HG02588 (cell line): ENCODE measurements around the gene KCNN1.

Source experiments
- ATAC-seq: cut with Tn5 transposase; IDR thresholded peaks from one replicate; pipeline ENCODE4 v1.9.1; 2021; ENCODE audit warnings: mild to moderate bottlenecking, moderate library complexity; ENCODE audit not compliant: unreplicated experiment

The KCNN1 gene

DNA sequence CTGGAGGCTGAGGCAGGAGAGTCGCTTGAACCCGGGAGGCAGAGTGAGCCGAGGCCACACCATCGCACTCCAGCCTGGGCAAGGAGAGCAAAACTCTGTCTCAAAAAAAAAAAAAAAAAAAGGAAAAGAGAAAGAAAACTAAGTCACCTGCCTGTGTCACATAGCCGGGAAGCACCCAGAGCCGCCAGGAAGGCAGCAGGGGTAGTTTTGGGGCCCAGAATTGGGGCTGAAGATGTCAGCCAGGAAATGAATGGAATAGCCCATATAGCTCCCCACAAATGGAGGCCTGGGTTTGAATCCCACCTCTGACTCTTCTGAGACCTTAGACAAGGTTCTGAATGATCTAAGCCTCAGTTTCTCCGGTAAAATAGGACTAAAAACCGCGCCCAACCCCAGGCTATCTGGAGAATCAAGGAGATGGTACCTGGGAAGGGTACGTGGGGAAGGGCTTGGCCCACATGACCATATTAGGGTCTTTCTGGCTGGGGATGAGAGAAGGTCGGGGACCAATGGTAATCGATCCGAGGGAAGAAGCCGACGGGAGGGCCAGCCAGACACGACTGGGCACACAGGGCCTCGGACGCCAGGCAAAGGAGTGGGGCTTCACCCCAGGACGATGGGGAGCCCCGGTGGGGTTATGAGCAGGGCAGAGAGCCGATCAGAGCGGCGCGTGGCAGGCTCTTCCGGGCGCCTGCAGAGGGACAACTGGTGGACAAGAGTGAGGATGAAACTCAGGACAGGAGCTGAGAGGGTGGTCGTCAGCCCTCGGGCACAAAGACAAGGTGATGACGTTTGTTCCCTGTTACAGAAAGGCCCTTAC lies 19.7 kb upstream of the KCNN1 start:
- peak; percentile 19 for ATAC-seq

DNA sequence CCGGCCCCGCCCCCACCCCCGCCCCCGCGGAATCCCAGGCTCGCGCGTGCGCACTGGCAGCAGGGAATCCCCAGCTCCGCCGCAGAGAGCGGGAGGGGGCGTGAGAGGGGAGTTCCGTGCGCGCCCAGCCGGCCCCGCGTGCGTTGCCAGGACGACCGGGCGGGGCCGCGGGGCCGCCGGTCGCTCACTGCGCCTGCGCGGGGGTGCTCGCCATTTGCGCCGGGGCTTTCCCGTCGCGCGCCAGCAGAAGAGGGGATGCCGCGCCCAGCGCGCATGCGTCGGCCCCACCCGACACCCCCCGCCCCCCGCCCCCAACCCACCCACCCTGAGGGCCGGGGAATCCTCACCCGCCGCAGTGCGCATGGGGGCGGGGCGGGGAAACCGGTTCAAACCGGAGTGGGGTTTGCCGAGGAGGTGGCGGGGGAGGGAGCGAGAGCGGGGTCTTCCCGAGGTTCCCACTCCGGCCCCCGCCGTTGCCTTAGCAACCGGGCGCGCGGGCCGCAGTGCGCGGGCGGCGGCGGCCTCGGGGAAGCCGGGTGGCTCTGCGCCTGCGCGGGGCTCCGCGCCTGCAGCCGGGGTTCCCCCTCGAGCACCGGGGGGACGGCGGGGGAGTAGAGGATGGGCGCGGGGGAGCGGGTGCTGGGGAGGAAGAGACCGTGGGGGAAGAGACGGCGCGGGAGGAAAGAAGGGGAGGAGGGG lies 18.9 kb upstream of the KCNN1 start:
- ATAC-seq: peak; percentile 54

GRCh38 chr19:17948514-17948900 lies 18.4 kb upstream of the KCNN1 start:
- ATAC-seq: no peak

GRCh38 chr19:17948931-17949930 lies 17.7 kb upstream of the KCNN1 start:
- no peak for ATAC-seq

DNA sequence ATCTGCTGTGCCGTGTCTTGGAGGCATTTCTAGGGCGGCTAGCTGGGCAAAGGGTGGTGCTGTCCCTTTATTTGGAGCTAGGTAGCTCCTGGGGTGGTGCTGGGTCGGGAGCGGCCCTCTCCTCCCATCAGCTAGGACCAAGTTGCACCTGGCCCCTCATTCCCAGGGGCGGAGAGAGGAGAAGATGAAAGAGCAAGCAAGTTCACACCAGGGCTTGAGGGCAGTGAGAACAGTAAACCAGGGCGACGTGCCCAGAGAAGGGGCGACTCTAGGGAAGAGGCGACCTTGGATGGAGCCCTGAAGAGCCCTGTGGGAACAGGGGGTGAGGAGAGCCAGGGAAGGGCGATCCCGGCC lies 17.0 kb upstream of the KCNN1 start:
- no peak for ATAC-seq

- ATAC-seq: no peak
Observed at GRCh38 chr19:17950310-17951156, 16.4 kb upstream of the KCNN1 start.

GRCh38 chr19:17951157-17951989 lies 15.5 kb upstream of the KCNN1 start:
- no peak for ATAC-seq

DNA sequence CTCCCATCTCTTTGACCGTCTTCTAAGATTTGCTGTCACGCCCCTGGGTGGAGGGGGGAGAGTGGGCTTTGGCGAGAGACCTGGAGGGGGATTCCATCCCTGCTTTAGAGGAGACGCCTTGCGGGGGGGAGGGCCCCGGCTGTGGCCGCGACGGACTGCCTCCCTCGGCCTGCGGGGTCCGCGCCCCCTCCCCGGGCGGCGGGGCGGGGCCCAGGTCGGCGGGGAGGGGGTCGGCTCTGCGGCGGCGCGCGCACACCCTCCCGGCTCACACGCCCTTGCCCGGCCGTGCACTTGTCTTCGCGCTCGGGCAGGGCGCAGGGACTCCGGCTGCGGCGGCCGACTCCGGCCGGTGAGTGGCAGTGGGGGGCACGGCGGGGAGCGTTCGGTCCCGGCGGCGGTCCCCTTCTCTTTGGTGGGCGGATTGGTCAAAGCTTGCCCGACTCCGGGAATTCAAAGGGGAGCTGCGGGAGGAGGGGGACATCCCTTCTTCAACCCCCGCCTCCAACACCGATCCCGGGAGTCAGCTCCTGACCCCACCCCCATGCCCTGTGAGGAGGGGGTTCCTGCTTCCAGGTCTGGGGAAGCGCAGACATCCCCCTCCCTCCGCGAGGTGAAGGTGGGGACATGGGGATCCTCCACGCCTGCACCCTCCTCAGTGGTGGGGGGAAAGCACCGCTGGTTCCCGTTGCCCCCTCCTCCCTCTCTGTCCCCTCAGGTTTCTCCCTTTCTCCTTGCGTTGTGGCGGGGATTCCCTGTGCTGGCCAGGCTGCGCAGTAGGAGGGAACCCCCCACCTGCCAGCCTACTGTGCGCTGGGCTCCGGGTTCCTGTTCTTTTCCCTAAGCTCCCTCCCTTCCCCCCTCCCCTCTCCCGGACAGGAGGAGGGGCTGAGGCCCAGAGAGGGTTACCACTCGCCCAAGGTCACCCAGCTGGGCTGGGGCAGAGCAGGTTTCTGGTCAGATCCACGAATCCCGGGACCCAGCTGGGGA lies 14.6 kb upstream of the KCNN1 start:
- ATAC-seq: no peak

- ATAC-seq: no peak
Observed at GRCh38 chr19:17953316-17953801, 13.5 kb upstream of the KCNN1 start.

- no peak for ATAC-seq
Observed at GRCh38 chr19:17953869-17954268, 13.0 kb upstream of the KCNN1 start.

DNA sequence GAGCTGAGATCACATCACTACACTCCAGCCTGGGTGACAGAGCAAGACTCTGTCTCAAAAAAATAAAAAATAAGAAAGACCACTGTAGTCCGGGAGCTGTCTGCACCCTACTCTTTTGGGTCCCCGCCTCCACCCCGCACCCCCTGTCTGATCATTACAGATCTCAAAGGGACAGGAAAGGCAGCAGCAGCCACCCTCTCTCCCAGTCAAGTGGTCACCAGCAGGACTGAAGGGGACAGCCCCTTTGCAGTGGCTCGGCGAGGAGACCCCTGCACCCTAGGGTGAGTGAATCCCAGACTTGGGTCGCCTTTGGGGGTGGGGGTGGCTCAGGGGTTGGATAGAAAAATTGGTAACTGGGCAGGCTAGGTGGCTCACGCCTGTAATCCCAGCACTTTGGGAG lies 12.5 kb upstream of the KCNN1 start:
- ATAC-seq: no peak

- ATAC-seq: no peak
Observed at GRCh38 chr19:17957149-17957849, 9.6 kb upstream of the KCNN1 start.

DNA sequence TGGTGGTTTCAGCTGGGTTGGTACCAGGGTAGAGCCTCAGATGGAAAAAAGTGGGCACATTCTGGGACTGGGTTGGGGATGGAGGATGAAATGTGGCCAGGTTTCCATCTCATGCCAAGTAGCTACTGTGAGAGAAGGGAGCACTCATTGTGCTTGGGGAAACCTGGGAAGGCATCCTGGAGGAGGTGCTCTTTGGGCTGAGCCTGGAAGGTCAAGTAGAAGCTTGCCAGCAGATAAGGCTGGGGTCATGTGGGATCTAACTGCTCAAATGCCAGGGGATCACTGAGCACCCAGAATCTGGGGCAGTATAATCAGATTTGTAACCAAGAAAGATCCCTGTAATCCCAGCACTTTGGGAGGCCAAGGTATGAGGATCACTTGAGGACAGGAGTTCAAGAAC lies 9.0 kb upstream of the KCNN1 start:
- ATAC-seq: no peak

- ATAC-seq: no peak
Observed at GRCh38 chr19:17963936-17964691, 2.8 kb upstream of the KCNN1 start.

- ATAC-seq: no peak
Observed at GRCh38 chr19:17965370-17966128, 1.4 kb upstream of the KCNN1 start.

DNA sequence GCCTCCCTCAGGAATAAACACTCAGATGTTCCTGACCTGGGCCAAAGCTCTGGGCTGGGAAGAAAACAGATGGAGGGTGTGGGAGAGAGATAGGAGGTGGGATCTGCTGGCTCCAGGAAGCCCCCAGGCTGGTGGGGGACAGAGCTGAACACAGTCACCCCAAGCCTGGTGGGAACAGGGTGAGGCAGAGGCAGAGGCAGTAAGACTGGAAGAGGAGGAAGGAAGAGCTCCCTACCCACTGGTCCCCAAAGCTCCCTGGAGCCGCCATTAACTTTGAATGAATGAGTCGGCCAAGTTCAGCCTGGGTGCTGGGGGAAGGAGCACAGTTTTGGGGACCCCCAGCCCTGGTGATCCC lies 801 bp upstream of the KCNN1 start:
- no peak for ATAC-seq
